ENCODE measurements around the gene ECE2.

Gene ECE2

DNA sequence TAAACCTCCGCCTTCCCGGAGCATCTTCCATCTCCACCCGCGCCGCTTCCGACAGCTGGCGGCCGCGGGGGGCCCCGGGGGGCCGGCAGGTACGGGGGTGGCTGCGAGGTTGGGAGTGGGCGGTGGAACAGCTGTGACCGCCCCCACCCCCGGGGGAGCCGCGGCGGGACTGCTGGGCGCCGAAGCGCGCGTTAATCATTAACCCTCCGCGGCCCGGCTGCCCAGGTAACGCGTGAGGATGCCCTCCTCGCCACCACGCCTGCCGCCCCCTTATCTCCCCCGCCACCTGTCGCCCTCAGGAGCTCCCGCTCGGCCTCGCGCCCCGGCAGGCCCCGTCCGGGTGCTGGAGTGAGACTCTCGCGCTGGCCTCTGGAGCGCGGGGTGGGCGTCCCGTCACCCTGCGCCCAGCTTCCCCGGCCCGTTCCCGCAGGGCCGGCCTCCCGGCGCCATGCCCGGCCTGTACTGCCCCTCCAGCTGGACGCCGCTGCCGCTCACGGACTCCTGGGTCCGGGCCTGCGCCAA, 45.7 kb upstream of the ECE2 start:
- peak overlapping the region; percentile 94 for H3K4me2 ChIP-seq

DNA sequence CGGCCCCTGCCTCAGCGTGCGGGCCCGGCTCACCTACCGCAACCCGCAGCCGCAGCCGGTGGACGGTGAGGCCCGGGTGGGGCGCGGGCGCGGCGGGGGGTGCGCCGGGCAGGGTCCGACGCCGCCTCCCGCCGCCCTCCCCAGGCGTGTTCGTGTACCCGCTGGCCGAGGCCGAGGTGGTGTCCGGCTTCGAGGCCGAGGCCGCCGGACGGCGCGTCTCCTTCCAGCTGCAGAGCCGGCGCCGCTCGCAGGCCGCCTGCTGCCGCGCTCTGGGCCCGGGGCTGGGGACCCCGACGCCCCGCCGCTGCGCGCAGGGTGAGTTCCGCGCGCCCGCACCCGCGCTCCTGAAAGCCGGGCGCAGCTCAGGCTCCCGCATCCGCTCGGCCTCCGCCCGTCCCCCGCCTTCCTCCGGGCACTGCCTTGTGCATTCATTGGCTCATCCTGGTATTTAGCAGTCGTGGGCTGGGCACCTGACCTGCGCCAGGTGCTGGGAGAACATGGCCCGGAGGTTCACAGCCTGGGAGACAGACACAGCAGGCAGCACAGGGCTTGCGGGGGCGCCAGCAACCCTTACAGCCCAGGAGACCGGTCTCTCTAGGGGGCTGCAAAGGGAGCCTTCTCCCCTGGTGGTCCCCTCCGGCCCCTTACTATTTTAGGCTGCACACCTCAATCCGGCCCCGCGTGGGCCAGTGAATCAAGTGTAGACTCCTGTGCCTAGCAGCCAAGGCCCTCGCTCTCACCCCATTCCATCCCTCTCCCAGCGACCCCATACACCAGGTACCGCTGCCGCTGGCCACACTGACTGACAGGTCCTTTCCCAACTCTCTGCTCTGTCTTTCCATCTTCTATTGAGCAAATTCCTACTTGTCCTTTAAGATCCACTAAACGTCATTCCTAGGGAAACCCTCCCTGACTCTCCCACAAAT, 45.0 kb upstream of the ECE2 start:
- Histone ChIP-seq H3K27me3 (ENCODE audit: insufficient read depth, low read depth) (peaks cover 35% of the 10 kb centered on the region), H4K20me1 (ENCODE audit: insufficient read depth) (no peaks in the 10 kb centered on the region), H3K4me1 (ENCODE audit: low read depth, poor library complexity, severe bottlenecking) (no peaks in the 10 kb centered on the region), H2AFZ (ENCODE audit: low read depth) (no peak overlapping the region; the same call in 1 of the 2 replicates), H3K36me3 (ENCODE audit: insufficient read depth) (no peaks in the 10 kb centered on the region), H3K4me3 (IDR thresholded peaks at IDR 0.05; ENCODE audit: insufficient read depth, low read depth, low read length) (no peak overlapping the region), H3K9ac (no peak overlapping the region), H3K4me2 (peak overlapping the region; percentile 94; the same call in 1 of the 2 replicates), H3K79me2 (ENCODE audit: insufficient read depth, low read depth) (no peaks in the 10 kb centered on the region), H3K27ac (no peak overlapping the region)
- TF ChIP-seq, protein P1, sequence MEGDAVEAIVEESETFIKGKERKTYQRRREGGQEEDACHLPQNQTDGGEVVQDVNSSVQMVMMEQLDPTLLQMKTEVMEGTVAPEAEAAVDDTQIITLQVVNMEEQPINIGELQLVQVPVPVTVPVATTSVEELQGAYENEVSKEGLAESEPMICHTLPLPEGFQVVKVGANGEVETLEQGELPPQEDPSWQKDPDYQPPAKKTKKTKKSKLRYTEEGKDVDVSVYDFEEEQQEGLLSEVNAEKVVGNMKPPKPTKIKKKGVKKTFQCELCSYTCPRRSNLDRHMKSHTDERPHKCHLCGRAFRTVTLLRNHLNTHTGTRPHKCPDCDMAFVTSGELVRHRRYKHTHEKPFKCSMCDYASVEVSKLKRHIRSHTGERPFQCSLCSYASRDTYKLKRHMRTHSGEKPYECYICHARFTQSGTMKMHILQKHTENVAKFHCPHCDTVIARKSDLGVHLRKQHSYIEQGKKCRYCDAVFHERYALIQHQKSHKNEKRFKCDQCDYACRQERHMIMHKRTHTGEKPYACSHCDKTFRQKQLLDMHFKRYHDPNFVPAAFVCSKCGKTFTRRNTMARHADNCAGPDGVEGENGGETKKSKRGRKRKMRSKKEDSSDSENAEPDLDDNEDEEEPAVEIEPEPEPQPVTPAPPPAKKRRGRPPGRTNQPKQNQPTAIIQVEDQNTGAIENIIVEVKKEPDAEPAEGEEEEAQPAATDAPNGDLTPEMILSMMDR (conservative IDR thresholded peaks at IDR 0.05; ENCODE audit: low read depth, low read length): no peak

More for the DNA sequence above, 45.7 kb upstream of the ECE2 start:
- Histone ChIP-seq H2AFZ (ENCODE audit: low read depth) (peak overlapping the region; percentile 88), H3K79me2 (ENCODE audit: insufficient read depth, low read depth) (no peaks in the 10 kb centered on the region), H3K27ac (no peak overlapping the region), H3K27me3 (ENCODE audit: insufficient read depth, low read depth) (peaks cover 35% of the 10 kb centered on the region), H3K4me3 (IDR thresholded peaks at IDR 0.05; ENCODE audit: insufficient read depth, low read depth, low read length) (peak overlapping the region; percentile 23), H3K4me1 (ENCODE audit: low read depth, poor library complexity, severe bottlenecking) (no peaks in the 10 kb centered on the region), H4K20me1 (ENCODE audit: insufficient read depth) (no peaks in the 10 kb centered on the region), H3K9ac (no peak overlapping the region), H3K36me3 (ENCODE audit: insufficient read depth) (no peaks in the 10 kb centered on the region)
- TF ChIP-seq, protein P1 (conservative IDR thresholded peaks at IDR 0.05; ENCODE audit: low read depth, low read length): no peak

DNA sequence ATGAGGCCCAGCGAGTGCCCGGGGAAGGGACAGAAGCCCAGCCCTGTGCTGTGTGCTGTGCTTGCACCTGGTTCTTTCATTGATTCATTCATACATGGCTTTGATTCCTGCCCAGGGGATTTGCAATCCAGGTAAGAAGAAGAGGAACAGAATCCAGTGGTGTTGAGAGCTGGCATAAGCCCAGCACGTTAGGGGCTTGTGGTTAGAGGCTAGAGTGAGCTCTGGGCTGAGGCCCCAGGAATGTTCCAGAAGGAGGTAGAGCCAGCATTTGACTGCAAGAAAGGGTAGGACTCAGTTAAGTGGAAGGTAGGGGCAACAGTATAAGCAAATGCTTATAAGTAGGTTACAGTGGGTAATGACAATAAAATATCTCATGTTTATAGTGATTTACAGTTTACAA, 44.2 kb upstream of the ECE2 start:
- no peak overlapping the region for H3K4me3 ChIP-seq (IDR thresholded peaks at IDR 0.05; ENCODE audit: insufficient read depth, low read depth, low read length)
- H3K9ac ChIP-seq: no peak overlapping the region
- H3K4me2 ChIP-seq: no peak overlapping the region
- H2AFZ ChIP-seq (ENCODE audit: low read depth): no peak overlapping the region
- TF ChIP-seq, protein P1 (conservative IDR thresholded peaks at IDR 0.05; ENCODE audit: low read depth, low read length): no peak
- H3K36me3 ChIP-seq (ENCODE audit: insufficient read depth): no peaks in the 10 kb centered on the region
- no peaks in the 10 kb centered on the region for H3K79me2 ChIP-seq (ENCODE audit: insufficient read depth, low read depth)
- peaks cover 35% of the 10 kb centered on the region for H3K27me3 ChIP-seq (ENCODE audit: insufficient read depth, low read depth)
- no peaks in the 10 kb centered on the region for H3K4me1 ChIP-seq (ENCODE audit: low read depth, poor library complexity, severe bottlenecking)
- no peak overlapping the region for H3K27ac ChIP-seq
- no peaks in the 10 kb centered on the region for H4K20me1 ChIP-seq (ENCODE audit: insufficient read depth)

DNA sequence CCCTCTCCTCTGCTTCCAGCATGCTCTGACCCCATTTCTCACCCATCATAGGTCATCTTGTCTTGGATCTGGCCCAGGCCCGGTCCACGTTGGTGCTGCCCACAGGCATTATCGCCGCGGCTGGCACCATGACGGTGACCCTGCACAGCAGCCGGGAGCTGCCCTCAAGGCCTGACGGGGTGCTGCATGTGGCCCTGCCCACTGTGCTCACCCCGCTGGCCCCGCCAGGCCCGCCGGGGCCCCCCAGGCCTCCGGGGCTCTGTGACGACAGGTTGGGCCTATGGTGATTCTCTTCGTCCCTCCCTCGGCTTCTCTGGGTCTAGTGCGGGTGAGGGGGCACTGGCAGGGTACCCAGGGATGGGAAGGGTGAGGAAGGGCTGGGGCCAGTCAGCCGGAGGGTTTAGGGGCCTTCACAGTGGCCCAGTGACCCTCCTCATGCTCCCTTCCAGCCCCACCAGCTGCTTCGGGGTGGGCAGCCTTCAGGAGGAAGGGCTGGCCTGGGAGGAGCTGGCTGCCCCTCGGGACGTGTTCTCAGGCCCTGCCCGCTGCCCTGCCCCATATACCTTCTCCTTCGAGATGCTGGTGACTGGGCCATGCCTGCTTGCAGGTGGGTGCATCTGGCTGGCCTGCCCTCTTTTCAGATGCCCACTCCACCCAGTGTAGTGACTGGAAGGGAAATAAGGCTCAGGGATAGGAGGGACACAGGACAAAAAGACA, 42.5 kb upstream of the ECE2 start:
- Histone ChIP-seq H3K4me1 (ENCODE audit: low read depth, poor library complexity, severe bottlenecking) (no peaks in the 10 kb centered on the region), H4K20me1 (ENCODE audit: insufficient read depth) (no peaks in the 10 kb centered on the region), H3K36me3 (ENCODE audit: insufficient read depth) (no peaks in the 10 kb centered on the region), H3K27me3 (ENCODE audit: insufficient read depth, low read depth) (peaks cover 32% of the 10 kb centered on the region), H3K9ac (no peak overlapping the region), H2AFZ (ENCODE audit: low read depth) (no peak overlapping the region), H3K79me2 (ENCODE audit: insufficient read depth, low read depth) (no peaks in the 10 kb centered on the region), H3K4me2 (no peak overlapping the region), H3K27ac (no peak overlapping the region), H3K4me3 (IDR thresholded peaks at IDR 0.05; ENCODE audit: insufficient read depth, low read depth, low read length) (no peak overlapping the region)
- TF ChIP-seq, protein P1 (conservative IDR thresholded peaks at IDR 0.05; ENCODE audit: low read depth, low read length): no peak

Data from KMS-11 (cell line).